Ishikawa (cell line): ENCODE measurements around the gene MAML2.

Experiments
- CEBPB ChIP-seq: IDR thresholded peaks from 2 replicates; pipeline ENCODE4 v1.6.1; 2012
- CREB1 ChIP-seq: IDR thresholded peaks from 2 replicates; pipeline ENCODE4 v1.6.1; 2012; ENCODE audit warnings: low read depth
- EGR1 ChIP-seq: IDR thresholded peaks from 2 replicates; pipeline ENCODE4 v1.6.1; 2012
- EP300 ChIP-seq: IDR thresholded peaks from 2 replicates; pipeline ENCODE4 v1.6.1; 2012; ENCODE audit warnings: borderline replicate concordance
- FOXM1 ChIP-seq: IDR thresholded peaks from 2 replicates; pipeline ENCODE4 v1.6.1; 2012; ENCODE audit warnings: low read depth, borderline replicate concordance
- MAX ChIP-seq: IDR thresholded peaks from 2 replicates; pipeline ENCODE4 v1.6.1; 2012
- NFIC ChIP-seq: IDR thresholded peaks from 2 replicates; pipeline ENCODE4 v1.6.1; 2012
- RAD21 ChIP-seq: IDR thresholded peaks from 2 replicates; pipeline ENCODE4 v1.6.1; 2012; ENCODE audit warnings: low read depth
- TAF1 ChIP-seq: IDR thresholded peaks from 2 replicates; pipeline ENCODE4 v1.6.1; 2012; ENCODE audit warnings: low read depth, mild to moderate bottlenecking
- TCF12 ChIP-seq: IDR thresholded peaks from 2 replicates; pipeline ENCODE4 v1.6.1; 2012; ENCODE audit warnings: low read depth
- TEAD4 ChIP-seq: IDR thresholded peaks from 2 replicates; pipeline ENCODE4 v1.6.1; 2012
- YY1 ChIP-seq: IDR thresholded peaks from 2 replicates; pipeline ENCODE4 v1.6.1; 2012; ENCODE audit warnings: low read depth
- ZBTB7A ChIP-seq: IDR thresholded peaks from 2 replicates; pipeline ENCODE4 v1.6.1; 2012; ENCODE audit warnings: low read depth
- TF ChIP-seq, protein P1 (sequence below): IDR thresholded peaks from 2 replicates; pipeline ENCODE4 v1.6.1; 2012; ENCODE audit warnings: low read depth, mild to moderate bottlenecking
- TF ChIP-seq, protein P2 (sequence below): IDR thresholded peaks from 2 replicates; pipeline ENCODE4 v1.6.1; 2012

The MAML2 gene

GRCh38 chr11:95989076-95989605, 353.9 kb downstream of the MAML2 start:
- TF ChIP-seq RAD21 (no peak), MAX (no peak), FOXM1 (no peak), YY1 (no peak), EP300 (no peak), CEBPB (no peak), TAF1 (no peak), NFIC (no peak), EGR1 (no peak), CREB1 (no peak), ZBTB7A (no peak), TEAD4 (no peak)
- TF ChIP-seq, protein P1, sequence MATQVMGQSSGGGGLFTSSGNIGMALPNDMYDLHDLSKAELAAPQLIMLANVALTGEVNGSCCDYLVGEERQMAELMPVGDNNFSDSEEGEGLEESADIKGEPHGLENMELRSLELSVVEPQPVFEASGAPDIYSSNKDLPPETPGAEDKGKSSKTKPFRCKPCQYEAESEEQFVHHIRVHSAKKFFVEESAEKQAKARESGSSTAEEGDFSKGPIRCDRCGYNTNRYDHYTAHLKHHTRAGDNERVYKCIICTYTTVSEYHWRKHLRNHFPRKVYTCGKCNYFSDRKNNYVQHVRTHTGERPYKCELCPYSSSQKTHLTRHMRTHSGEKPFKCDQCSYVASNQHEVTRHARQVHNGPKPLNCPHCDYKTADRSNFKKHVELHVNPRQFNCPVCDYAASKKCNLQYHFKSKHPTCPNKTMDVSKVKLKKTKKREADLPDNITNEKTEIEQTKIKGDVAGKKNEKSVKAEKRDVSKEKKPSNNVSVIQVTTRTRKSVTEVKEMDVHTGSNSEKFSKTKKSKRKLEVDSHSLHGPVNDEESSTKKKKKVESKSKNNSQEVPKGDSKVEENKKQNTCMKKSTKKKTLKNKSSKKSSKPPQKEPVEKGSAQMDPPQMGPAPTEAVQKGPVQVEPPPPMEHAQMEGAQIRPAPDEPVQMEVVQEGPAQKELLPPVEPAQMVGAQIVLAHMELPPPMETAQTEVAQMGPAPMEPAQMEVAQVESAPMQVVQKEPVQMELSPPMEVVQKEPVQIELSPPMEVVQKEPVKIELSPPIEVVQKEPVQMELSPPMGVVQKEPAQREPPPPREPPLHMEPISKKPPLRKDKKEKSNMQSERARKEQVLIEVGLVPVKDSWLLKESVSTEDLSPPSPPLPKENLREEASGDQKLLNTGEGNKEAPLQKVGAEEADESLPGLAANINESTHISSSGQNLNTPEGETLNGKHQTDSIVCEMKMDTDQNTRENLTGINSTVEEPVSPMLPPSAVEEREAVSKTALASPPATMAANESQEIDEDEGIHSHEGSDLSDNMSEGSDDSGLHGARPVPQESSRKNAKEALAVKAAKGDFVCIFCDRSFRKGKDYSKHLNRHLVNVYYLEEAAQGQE, result no peak
- TF ChIP-seq, protein P2, sequence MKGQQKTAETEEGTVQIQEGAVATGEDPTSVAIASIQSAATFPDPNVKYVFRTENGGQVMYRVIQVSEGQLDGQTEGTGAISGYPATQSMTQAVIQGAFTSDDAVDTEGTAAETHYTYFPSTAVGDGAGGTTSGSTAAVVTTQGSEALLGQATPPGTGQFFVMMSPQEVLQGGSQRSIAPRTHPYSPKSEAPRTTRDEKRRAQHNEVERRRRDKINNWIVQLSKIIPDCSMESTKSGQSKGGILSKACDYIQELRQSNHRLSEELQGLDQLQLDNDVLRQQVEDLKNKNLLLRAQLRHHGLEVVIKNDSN, result no peak

DNA sequence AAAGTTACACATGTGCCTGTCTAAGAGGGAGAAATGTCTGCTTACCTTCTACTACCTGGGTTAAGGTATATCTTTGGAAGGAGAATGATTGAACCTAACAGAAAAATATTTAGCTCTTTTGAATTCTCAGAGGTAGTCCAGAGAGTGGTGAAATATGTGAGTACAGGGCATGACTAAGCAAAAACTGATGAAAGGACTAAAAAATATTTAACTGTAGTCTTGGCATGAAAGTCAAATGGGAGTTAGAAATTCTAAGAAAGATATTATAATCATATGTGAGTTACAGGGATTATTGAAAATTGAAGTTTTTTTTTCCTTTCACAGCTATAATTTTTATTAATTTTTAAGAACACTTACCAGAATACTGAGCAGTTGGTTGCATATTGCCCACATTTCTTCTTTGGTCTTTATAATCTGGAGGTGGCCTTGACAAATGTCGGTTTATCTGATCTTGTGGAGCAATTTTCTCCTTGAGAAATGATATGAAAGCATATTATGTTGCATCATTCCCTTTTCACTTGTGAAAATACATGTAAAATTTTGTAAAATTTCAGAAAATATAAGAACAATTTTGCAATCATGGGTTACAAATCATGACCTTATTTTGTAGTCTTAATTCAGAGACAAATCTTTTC, 357.7 kb downstream of the MAML2 start:
- TF ChIP-seq, protein P1, result no peak
- TF ChIP-seq FOXM1, result no peak
- TF ChIP-seq TEAD4, result no peak
- no peak for TF ChIP-seq YY1
- no peak for TF ChIP-seq TAF1
- TF ChIP-seq MAX, result no peak
- no peak for TF ChIP-seq EGR1
- TF ChIP-seq, protein P2, result no peak
- no peak for TF ChIP-seq ZBTB7A
- TF ChIP-seq CEBPB, result no peak
- TF ChIP-seq RAD21, result no peak
- no peak for TF ChIP-seq NFIC
- no peak for TF ChIP-seq TCF12
- TF ChIP-seq EP300, result no peak
- no peak for TF ChIP-seq CREB1

DNA sequence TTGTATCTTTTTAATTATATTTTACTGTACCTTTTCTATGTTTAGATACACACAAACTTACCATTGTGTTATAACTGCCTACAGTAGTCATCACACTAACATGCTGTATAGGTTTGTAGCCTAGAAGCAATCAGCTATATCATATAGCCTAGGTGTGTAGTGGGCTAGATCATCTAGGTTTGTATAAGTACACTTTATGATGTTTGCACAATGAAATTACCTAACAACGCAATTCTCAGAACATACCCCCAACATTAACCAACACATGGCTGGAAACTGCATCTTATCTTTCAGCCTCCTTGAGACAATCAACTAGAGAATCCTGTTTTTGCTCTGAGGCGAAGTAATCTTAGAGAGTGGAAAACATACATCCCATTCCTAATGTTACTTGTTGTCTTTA, 358.9 kb downstream of the MAML2 start:
- TF ChIP-seq MAX (no peak), CEBPB (no peak), CREB1 (no peak), TAF1 (no peak), FOXM1 (no peak), EP300 (no peak), ZBTB7A (no peak), TEAD4 (no peak), EGR1 (no peak), NFIC (no peak)
- TF ChIP-seq, protein P1, result no peak

DNA sequence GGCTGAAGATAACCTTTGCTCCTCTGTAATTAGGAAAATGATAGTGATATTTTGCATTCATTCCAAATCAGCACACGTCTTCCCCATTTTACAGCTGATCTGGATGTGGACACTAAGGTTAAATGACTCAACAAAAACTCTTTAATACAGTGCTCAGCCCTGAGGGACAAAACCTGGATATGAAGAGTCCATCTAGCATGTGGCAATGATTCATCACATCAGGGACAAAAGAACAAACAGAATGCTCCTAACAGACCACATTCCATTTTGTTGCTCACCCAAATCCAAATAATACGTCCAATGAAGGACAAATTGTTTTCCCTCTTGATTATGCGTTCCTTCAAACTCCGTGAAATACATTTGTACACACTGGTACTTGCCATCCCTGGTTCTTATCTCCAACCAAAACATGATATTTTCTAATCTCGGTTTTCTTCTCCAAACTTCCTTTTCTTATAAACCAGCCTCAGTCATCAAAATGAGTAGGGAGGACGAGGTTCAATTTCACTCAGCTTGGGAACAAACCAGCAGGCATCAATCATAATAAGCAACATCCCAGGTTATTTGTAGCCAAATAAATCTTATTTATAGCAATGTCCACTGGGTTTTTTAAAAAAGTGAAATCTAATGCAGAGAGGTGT, 365.3 kb downstream of the MAML2 start:
- TF ChIP-seq NFIC, result no peak
- no peak for TF ChIP-seq EGR1
- TF ChIP-seq YY1, result no peak
- TF ChIP-seq MAX, result no peak
- no peak for TF ChIP-seq CREB1
- no peak for TF ChIP-seq RAD21
- no peak for TF ChIP-seq EP300
- TF ChIP-seq TEAD4, result no peak
- TF ChIP-seq CEBPB, result no peak
- no peak for TF ChIP-seq TAF1
